ENCODE data around the gene TCTN3. TPM values are rescaled to one million over a fixed set of nuclear protein-coding genes. Genes with fewer than 3 reads are reported as not detected.

TCTN3 gene
- total and polyA plus RNA-seq, 2 of the 4 experiments (the other 2 are of a cell fraction): 26.9 to 35.1 TPM

DNA sequence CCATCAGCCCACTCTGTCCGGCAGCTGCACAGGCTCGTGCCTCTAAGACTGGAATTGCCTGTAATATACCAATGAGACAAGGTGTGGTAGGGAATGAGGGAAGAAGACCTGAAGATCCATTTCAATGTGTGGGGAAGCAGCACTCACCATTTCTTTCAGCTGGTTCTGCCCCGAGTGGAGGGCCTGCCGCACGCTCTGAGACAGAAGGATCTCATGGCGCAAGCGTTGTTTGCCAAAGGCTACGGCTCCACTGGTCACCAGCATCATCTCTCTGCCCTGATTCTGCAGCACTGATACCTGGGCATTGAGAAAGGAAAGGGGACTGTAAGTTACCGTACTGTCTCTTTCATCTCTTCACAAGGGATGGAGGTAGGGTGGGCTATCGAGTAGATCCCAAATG, 56.6 kb downstream of the TCTN3 start:
- Histone ChIP-seq H4K8ac (ENCODE audit: low read depth in 2 of 2, low read length in 2 of 2) (no peak overlapping the region), H2BK120ac (ENCODE audit: low read depth, low read length) (no peak overlapping the region), H4K5ac (ENCODE audit: low read depth, low read length) (no peak overlapping the region), H3K4me3 (ENCODE audit: insufficient read depth, low read depth, low read length) (no peak overlapping the region), H3K9ac (ENCODE audit: low read depth, low read length) (no peak overlapping the region), H4K91ac (ENCODE audit: insufficient read depth, low read depth, low read length) (no peak overlapping the region), H4K20me1 (ENCODE audit: insufficient read depth, low read length) (no peaks in the 10 kb centered on the region; the same call in 1 of the 2 replicates), H3K27me3 (ENCODE audit: control insufficient read depth, insufficient read depth, low read length) (no peaks in the 10 kb centered on the region), H3K27ac (ENCODE audit: insufficient read depth, low read length) (no peak overlapping the region), H3K4ac (ENCODE audit: low read depth, low read length) (no peak overlapping the region), H2AFZ (replicated peaks; ENCODE audit: low read length, poor library complexity) (no peak overlapping the region), H3K23ac (ENCODE audit: low read depth, low read length) (no peak overlapping the region), H3K4me1 (ENCODE audit: control insufficient read depth, insufficient read depth, low read length) (no peaks in the 10 kb centered on the region), H2BK15ac (ENCODE audit: low read depth, low read length) (no peak overlapping the region), H3K36me3 (ENCODE audit: control insufficient read depth, insufficient read depth, low read length) (peaks cover 54% of the 10 kb centered on the region), H3K79me1 (ENCODE audit: low read depth in 1 of 2, low read length in 2 of 2) (peaks cover 11 to 12% of the 10 kb centered on the region in 2 experiments; a peak in 3 of 4 replicates), H2BK20ac (ENCODE audit: low read depth, low read length) (no peak overlapping the region), H2AK5ac (ENCODE audit: low read depth, low read length) (no peak overlapping the region), H3K18ac (ENCODE audit: low read depth, low read length) (no peak overlapping the region), H3K4me2 (ENCODE audit: low read depth, low read length) (no peak overlapping the region), H3K9me3 (ENCODE audit: control insufficient read depth, insufficient read depth, low read length) (no peaks in the 10 kb centered on the region), H3K14ac (replicated peaks; ENCODE audit: low read depth, low read length) (no peak overlapping the region), H3K56ac (ENCODE audit: extremely low read depth, insufficient read depth, low read length) (no peak overlapping the region), H2AK9ac (replicated peaks; ENCODE audit: low read depth, low read length, poor library complexity) (no peak overlapping the region), H3K9me1 (ENCODE audit: insufficient read depth, low read length) (no peaks in the 10 kb centered on the region), H2BK5ac (ENCODE audit: low read depth, low read length, poor library complexity, severe bottlenecking) (no peak overlapping the region)
- intact Hi-C loops (cut with micrococcal nuclease): loop anchor here (10.0 kb wide), 1 partner anchor 1302 kb away; no protein-coding TSS in a partner anchor
- BruUV-seq (replicated peaks): no TSS peak
- in situ Hi-C loops (cut with MboI; ENCODE audit: low sequenced_read_pairs): no loop called here
- ChIA-PET POLR2A (ENCODE audit: unreplicated experiment) (no interaction called here), CTCF (no interaction called here)
- ATAC-seq (ENCODE audit: low read depth) (no peak), DNase-seq (no peak)
- dilution Hi-C loops (cut with HindIII; ENCODE audit: low sequenced_read_pairs, unreplicated experiment): no loop called here
- TF ChIP-seq FOS (IDR thresholded peaks at IDR 0.05; ENCODE audit: low read depth, low read length): no peak
- TF ChIP-seq, protein P1, sequence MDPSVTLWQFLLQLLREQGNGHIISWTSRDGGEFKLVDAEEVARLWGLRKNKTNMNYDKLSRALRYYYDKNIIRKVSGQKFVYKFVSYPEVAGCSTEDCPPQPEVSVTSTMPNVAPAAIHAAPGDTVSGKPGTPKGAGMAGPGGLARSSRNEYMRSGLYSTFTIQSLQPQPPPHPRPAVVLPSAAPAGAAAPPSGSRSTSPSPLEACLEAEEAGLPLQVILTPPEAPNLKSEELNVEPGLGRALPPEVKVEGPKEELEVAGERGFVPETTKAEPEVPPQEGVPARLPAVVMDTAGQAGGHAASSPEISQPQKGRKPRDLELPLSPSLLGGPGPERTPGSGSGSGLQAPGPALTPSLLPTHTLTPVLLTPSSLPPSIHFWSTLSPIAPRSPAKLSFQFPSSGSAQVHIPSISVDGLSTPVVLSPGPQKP (IDR thresholded peaks at IDR 0.05; ENCODE audit: borderline replicate concordance, low read depth, low read length): no peak
- TF ChIP-seq USF2 (IDR thresholded peaks at IDR 0.05; ENCODE audit: low read depth, low read length): no peak
- no peak for TF ChIP-seq POLR2A (IDR thresholded peaks at IDR 0.05; ENCODE audit: low read depth, low read length)
- TF ChIP-seq MXI1 (IDR thresholded peaks at IDR 0.05; ENCODE audit: borderline replicate concordance, low read depth, low read length): no peak
- no peak for TF ChIP-seq RAD21 (IDR thresholded peaks at IDR 0.05; ENCODE audit: low read length)
- no peak for TF ChIP-seq MAZ (IDR thresholded peaks at IDR 0.05; ENCODE audit: borderline replicate concordance, low read depth, low read length)
- TF ChIP-seq BHLHE40 (IDR thresholded peaks at IDR 0.05; ENCODE audit: low read depth, low read length): no peak
- no peak for TF ChIP-seq CEBPB (IDR thresholded peaks at IDR 0.05; ENCODE audit: low read depth, low read length)
- no peak for TF ChIP-seq MAFK (IDR thresholded peaks at IDR 0.05; ENCODE audit: low read depth, low read length)
- TF ChIP-seq RFX5 (IDR thresholded peaks at IDR 0.05; ENCODE audit: low read depth, low read length): no peak
- TF ChIP-seq, protein P2, sequence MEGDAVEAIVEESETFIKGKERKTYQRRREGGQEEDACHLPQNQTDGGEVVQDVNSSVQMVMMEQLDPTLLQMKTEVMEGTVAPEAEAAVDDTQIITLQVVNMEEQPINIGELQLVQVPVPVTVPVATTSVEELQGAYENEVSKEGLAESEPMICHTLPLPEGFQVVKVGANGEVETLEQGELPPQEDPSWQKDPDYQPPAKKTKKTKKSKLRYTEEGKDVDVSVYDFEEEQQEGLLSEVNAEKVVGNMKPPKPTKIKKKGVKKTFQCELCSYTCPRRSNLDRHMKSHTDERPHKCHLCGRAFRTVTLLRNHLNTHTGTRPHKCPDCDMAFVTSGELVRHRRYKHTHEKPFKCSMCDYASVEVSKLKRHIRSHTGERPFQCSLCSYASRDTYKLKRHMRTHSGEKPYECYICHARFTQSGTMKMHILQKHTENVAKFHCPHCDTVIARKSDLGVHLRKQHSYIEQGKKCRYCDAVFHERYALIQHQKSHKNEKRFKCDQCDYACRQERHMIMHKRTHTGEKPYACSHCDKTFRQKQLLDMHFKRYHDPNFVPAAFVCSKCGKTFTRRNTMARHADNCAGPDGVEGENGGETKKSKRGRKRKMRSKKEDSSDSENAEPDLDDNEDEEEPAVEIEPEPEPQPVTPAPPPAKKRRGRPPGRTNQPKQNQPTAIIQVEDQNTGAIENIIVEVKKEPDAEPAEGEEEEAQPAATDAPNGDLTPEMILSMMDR (conservative IDR thresholded peaks at IDR 0.05; ENCODE audit: low read depth, low read length): no peak
- TF ChIP-seq NFE2L2 (IDR thresholded peaks at IDR 0.05; ENCODE audit: low read depth, low read length): no peak
- no peak for TF ChIP-seq RCOR1 (IDR thresholded peaks at IDR 0.05; ENCODE audit: insufficient replicate concordance, low read length)
- no peak for TF ChIP-seq CHD1 (IDR thresholded peaks at IDR 0.05; ENCODE audit: low read depth, low read length)
- no CpG with 5 or more reads among the region's 10 CpGs for WGBS, 2 experiments (ENCODE audit: extremely low coverage in 2 of 2, insufficient read length in 1 of 2)
